ENCODE data around the gene PCA3. TPM values are rescaled to one million over a fixed set of nuclear protein-coding genes. Genes with fewer than 3 reads are reported as not detected.

The PCA3 gene
- total RNA-seq, 3 donors from 2014 or later (not counting 1 experiment from before 2014, with no cell fraction given): 0.36 TPM; not detected in 2

DNA sequence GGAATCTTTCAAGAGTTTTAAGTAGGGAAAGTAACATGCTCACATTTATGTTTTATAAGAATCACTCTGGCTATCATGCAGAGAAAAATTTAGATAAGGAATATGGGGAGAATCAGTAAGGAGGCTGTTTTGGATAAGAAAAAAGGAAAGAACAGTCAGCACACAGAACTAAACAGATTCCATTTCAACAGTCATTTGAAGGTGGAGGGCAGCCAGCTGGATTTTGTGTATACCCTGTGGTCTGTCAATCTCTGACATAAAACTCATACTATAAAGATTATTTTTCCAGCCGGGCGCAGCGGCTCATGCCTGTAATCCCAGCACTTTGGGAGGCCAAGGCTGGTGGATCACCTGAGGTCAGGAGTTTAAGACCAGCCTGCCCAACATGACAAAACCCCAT is 64.2 kb downstream of the PCA3 start:
- H3K27ac Mint-ChIP-seq: no peak overlapping the region
- TF ChIP-seq, protein P1, sequence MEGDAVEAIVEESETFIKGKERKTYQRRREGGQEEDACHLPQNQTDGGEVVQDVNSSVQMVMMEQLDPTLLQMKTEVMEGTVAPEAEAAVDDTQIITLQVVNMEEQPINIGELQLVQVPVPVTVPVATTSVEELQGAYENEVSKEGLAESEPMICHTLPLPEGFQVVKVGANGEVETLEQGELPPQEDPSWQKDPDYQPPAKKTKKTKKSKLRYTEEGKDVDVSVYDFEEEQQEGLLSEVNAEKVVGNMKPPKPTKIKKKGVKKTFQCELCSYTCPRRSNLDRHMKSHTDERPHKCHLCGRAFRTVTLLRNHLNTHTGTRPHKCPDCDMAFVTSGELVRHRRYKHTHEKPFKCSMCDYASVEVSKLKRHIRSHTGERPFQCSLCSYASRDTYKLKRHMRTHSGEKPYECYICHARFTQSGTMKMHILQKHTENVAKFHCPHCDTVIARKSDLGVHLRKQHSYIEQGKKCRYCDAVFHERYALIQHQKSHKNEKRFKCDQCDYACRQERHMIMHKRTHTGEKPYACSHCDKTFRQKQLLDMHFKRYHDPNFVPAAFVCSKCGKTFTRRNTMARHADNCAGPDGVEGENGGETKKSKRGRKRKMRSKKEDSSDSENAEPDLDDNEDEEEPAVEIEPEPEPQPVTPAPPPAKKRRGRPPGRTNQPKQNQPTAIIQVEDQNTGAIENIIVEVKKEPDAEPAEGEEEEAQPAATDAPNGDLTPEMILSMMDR (IDR thresholded peaks at IDR 0.05): no peak
- no peaks in the 10 kb centered on the region for H3K9me3 ChIP-seq (ENCODE audit: control insufficient read depth, insufficient read depth, low read length)
- DNase-seq (no peak), ATAC-seq (no peak)
- no peaks in the 10 kb centered on the region for H3K27me3 ChIP-seq (ENCODE audit: control insufficient read depth, insufficient read depth, low read length)
- H3K36me3 ChIP-seq (ENCODE audit: control insufficient read depth, insufficient read depth, low read length): no peaks in the 10 kb centered on the region
- H3K27ac ChIP-seq (ENCODE audit: low read length): no peak overlapping the region
- intact Hi-C loops (cut with micrococcal nuclease): no loop called here
- no peak overlapping the region for H3K4me3 Mint-ChIP-seq
- peaks cover 11 to 18% of the 10 kb centered on the region in 2 donors for H3K27me3 Mint-ChIP-seq (ENCODE audit: low read depth in 2 of 2)
- peaks cover 0 to 2% of the 10 kb centered on the region in 2 donors for H3K9me3 Mint-ChIP-seq
- H3K4me3 ChIP-seq (ENCODE audit: low read length): no peak overlapping the region
- WGBS (ENCODE audit: insufficient coverage): 67% methylated on average over 3 of the region's 3 CpGs
- no peaks in the 10 kb centered on the region for H3K36me3 Mint-ChIP-seq
- H3K4me1 Mint-ChIP-seq: no peaks in the 10 kb centered on the region
- H3K4me1 ChIP-seq (ENCODE audit: control insufficient read depth, insufficient read depth, low read length): no peaks in the 10 kb centered on the region

DNA sequence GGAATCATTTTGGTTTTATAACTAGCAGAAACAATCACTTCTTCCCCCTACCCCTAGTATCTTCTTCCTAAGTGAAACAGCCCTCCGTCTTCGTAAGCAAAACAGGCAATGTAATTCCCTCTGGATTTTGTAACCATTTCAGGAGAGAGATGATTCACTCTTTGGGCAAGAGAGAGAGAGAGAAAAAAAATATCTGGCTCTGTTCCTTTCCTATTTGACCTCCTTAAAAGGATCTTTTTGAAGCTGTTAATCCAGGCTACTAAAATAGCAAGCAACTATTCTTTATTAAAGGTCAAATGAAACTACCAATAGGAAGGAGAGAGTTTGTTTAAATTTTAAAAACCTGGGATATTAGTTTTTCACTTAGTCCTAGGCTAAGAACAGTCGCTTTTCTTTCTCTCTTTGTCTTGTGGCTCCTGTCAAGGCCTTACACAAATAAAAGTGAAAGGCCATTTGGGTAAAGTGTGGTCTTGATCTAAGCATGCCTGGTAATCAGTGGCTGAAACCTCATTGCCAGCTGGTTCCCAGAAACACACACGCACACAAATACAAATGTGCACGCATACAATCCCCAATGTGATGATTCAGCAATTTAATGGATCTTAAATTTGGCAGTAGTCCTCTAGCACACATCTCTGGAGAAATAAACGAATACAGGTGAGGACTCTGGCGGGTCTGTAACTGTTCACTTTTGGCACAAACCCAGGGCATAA is 71.5 kb downstream of the PCA3 start:
- Histone ChIP-seq H3K4me3 (ENCODE audit: low read length) (no peak overlapping the region), H3K9me3 (ENCODE audit: control insufficient read depth, insufficient read depth, low read length) (no peaks in the 10 kb centered on the region), H3K27ac (ENCODE audit: low read length) (no peak overlapping the region), H3K36me3 (ENCODE audit: control insufficient read depth, insufficient read depth, low read length) (no peaks in the 10 kb centered on the region), H3K27me3 (ENCODE audit: control insufficient read depth, insufficient read depth, low read length) (no peaks in the 10 kb centered on the region), H3K4me1 (ENCODE audit: control insufficient read depth, insufficient read depth, low read length) (no peaks in the 10 kb centered on the region)
- ATAC-seq (no peak), DNase-seq (no peak)
- H3K4me1 Mint-ChIP-seq: no peaks in the 10 kb centered on the region
- WGBS (ENCODE audit: insufficient coverage): 87% methylated on average over 5 of the region's 7 CpGs
- no peak overlapping the region for H3K27ac Mint-ChIP-seq
- TF ChIP-seq, protein P1 (IDR thresholded peaks at IDR 0.05): no peak
- no peaks in the 10 kb centered on the region for H3K9me3 Mint-ChIP-seq
- no peak overlapping the region for H3K4me3 Mint-ChIP-seq
- H3K27me3 Mint-ChIP-seq (ENCODE audit: low read depth in 2 of 2): peaks cover 8 to 10% of the 10 kb centered on the region in 2 donors
- no peaks in the 10 kb centered on the region for H3K36me3 Mint-ChIP-seq
- intact Hi-C loops (cut with micrococcal nuclease): no loop called here

Other genes starting within 250 kb of the PCA3 start
- under 1 TPM in 2 of 3 donors, not detected in 1; 0.43 to 0.45 TPM for gene PRUNE2, start 141.7 kb downstream of the PCA3 start, total RNA-seq

All from natural killer cell (primary cell).